T47D (cell line): Measurements from ENCODE around the gene ZFHX3.
A peak's percentile ranks its signal among the peaks of the same experiment; 100 is the strongest.

ENCODE experiments used
- DNase-seq, 2 experiments: peaks; one replicate each; pipeline versions ENCODE4 v3.0.0 to v3.0.0-alpha.2; 2011 to 2012; ENCODE audit warnings: low read depth in 1 of 2, low spot score in 1 of 2
- JUND ChIP-seq: IDR thresholded peaks from 2 replicates; pipeline ENCODE4 v1.6.1; 2012; ENCODE audit warnings: low read depth
- in situ Hi-C: cut with HindIII; loops from 2 replicates; pipeline ENCODE4 v1.10.0; 2016; ENCODE audit warnings: low sequenced_read_pairs, low pct_unique_long_range_greater_than_20kb

ZFHX3 gene

GRCh38 chr16:73058221-73058615, 10.3 kb upstream of the ZFHX3 start:
- DNase-seq = peak in 1 of 2 experiments; percentile 66
- TF ChIP-seq JUND = no peak
- in situ Hi-C loops = no loop called here

- in situ Hi-C loops = no loop called here
- TF ChIP-seq JUND = no peak
- peak in 1 of 2 experiments; percentile 43 for DNase-seq
Measured at GRCh38 chr16:73057291-73058210, 9.6 kb upstream of the ZFHX3 start.

GRCh38 chr16:73056921-73057290, 9.0 kb upstream of the ZFHX3 start:
- in situ Hi-C loops = no loop called here
- no peak for DNase-seq
- TF ChIP-seq JUND = no peak

DNA sequence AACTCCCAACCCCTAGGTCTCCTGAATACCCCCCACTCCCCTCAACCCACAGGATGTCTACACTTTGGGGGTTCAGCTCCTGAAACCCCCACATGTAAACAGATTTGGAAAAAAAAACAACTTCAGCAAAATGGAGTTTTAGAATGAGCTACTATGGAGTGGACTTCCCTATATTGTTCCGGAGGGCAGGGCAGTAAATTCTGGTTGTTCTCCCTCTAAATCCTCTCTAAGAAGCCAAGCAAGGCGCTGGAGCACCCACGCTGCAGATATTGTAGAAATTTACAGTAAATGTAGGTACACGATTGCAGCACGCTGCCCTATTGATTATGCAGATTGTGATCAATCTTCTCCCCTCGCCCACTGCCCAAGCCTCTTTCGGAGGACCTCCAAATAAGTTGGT, 8.5 kb upstream of the ZFHX3 start:
- in situ Hi-C loops = no loop called here
- TF ChIP-seq JUND = no peak
- no peak for DNase-seq

GRCh38 chr16:73054813-73055482, 7.0 kb upstream of the ZFHX3 start:
- no peak for TF ChIP-seq JUND
- in situ Hi-C loops = no loop called here
- peak in 1 of 2 experiments; percentile 72 for DNase-seq

DNA sequence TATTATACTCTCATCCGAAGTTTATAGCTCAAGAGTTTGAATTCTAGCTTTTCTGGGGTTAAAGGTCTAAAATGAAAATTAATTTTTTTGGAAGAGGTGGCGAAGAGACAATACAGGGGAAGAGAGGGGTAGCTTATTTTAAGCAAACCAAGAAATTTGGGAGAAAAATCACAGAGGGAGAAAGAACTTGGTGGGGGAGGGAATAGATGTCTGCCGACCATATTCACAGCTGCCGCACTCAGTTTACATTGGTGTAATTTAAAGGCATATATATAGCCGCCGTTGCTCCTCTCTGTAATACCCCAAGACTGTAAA, 6.5 kb upstream of the ZFHX3 start:
- no peak for TF ChIP-seq JUND
- no peak for DNase-seq
- in situ Hi-C loops = no loop called here

GRCh38 chr16:73054125-73054484, 6.2 kb upstream of the ZFHX3 start:
- DNase-seq = no peak
- TF ChIP-seq JUND = no peak
- in situ Hi-C loops = no loop called here

GRCh38 chr16:73053364-73054124, 5.6 kb upstream of the ZFHX3 start:
- TF ChIP-seq JUND = no peak
- no peak for DNase-seq
- in situ Hi-C loops = no loop called here

DNA sequence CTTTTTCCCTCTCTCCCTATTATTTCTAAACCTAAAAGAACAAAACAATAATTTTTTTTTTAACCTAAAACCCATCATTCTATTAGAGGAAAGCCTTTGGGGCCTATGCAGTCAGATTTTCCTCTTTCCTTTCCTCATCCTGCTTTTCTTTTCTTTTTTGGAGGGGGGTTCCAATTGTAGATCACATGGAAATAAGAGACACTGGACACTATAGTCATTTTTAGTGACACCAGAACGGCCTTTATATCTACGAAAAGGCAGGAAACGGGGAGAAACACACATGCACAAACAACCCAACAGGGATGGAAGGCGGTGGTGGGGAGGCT, 5.1 kb upstream of the ZFHX3 start:
- no peak for DNase-seq
- in situ Hi-C loops = no loop called here
- TF ChIP-seq JUND = no peak

- no peak for TF ChIP-seq JUND
- DNase-seq = no peak
- in situ Hi-C loops = no loop called here
Measured at GRCh38 chr16:73052576-73052975, 4.6 kb upstream of the ZFHX3 start.

- no peak for TF ChIP-seq JUND
- no peak for DNase-seq
- in situ Hi-C loops = no loop called here
Measured at GRCh38 chr16:73051961-73052360, 4.0 kb upstream of the ZFHX3 start.

DNA sequence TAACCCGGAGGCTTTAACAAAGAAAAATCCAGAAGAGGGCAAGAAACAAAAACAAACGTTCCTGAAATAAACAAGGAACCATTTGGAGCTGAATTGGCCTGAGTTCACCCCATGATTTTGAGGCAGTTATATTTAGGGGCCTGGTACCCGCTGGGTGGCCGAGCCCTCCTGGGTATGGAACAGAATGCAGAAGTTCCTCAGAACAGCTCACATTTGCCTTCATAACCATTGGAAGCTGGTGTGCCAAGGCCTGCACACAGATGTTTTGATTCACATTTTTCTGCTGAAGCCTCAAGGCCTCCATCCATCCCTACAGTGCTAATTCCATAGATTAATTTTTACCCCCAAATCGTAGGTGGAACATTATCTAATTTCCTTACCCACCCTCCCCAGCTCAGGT, 3.3 kb upstream of the ZFHX3 start:
- no peak for DNase-seq
- no peak for TF ChIP-seq JUND
- in situ Hi-C loops = no loop called here
